ENCODE results near the gene APCDD1.

Gene APCDD1

GRCh38 chr18:10482363-10482984, 28.0 kb downstream of the APCDD1 start:
- Histone ChIP-seq H3K36me3 (replicated peaks; ENCODE audit: insufficient read depth, low read length) (no peaks in the 10 kb centered on the region), H3K27me3 (replicated peaks; ENCODE audit: insufficient read depth, low read length) (no peaks in the 10 kb centered on the region), H3K79me2 (ENCODE audit: low read length) (no peaks in the 10 kb centered on the region), H4K20me1 (ENCODE audit: insufficient read depth, low read length) (no peaks in the 10 kb centered on the region), H3K9me3 (replicated peaks; ENCODE audit: insufficient read depth, low read length) (no peaks in the 10 kb centered on the region), H3K9me2 (replicated peaks; ENCODE audit: insufficient read depth, low read length) (no peaks in the 10 kb centered on the region), H3K27ac (ENCODE audit: low read length) (no peak overlapping the region), H2AFZ (ENCODE audit: low read length) (no peak overlapping the region), H3F3A (ENCODE audit: insufficient read depth, low read length) (no peaks in the 10 kb centered on the region), H3K9ac (ENCODE audit: low read length) (no peak overlapping the region), H3K4me1 (ENCODE audit: low read length) (no peaks in the 10 kb centered on the region), H3K4me3 (ENCODE audit: low read length) (no peak overlapping the region), H3K4me2 (ENCODE audit: low read depth, low read length) (no peak overlapping the region)
- no peak for DNase-seq
- no peak for TF ChIP-seq EZH2phosphoT487 (IDR thresholded peaks at IDR 0.05; ENCODE audit: low read length)
- no peak for TF ChIP-seq EZH2 (optimal IDR thresholded peaks at IDR 0.05; ENCODE audit: low read depth, low read length)
- TF ChIP-seq CTCF (IDR thresholded peaks at IDR 0.05; ENCODE audit: low read length), result no peak

- Histone ChIP-seq H2AFZ (ENCODE audit: low read length) (no peak overlapping the region), H3K27me3 (replicated peaks; ENCODE audit: insufficient read depth, low read length) (no peaks in the 10 kb centered on the region), H3K27ac (ENCODE audit: low read length) (no peak overlapping the region), H3K9ac (ENCODE audit: low read length) (no peak overlapping the region), H3K9me2 (replicated peaks; ENCODE audit: insufficient read depth, low read length) (no peaks in the 10 kb centered on the region), H3K4me1 (ENCODE audit: low read length) (no peaks in the 10 kb centered on the region), H4K20me1 (ENCODE audit: insufficient read depth, low read length) (no peaks in the 10 kb centered on the region), H3K9me3 (replicated peaks; ENCODE audit: insufficient read depth, low read length) (no peaks in the 10 kb centered on the region), H3K4me2 (ENCODE audit: low read depth, low read length) (no peak overlapping the region), H3F3A (ENCODE audit: insufficient read depth, low read length) (no peaks in the 10 kb centered on the region), H3K4me3 (ENCODE audit: low read length) (no peak overlapping the region), H3K79me2 (ENCODE audit: low read length) (no peaks in the 10 kb centered on the region), H3K36me3 (replicated peaks; ENCODE audit: insufficient read depth, low read length) (no peaks in the 10 kb centered on the region)
- TF ChIP-seq CTCF (IDR thresholded peaks at IDR 0.05; ENCODE audit: low read length) (no peak), EZH2 (optimal IDR thresholded peaks at IDR 0.05; ENCODE audit: low read depth, low read length) (no peak), EZH2phosphoT487 (IDR thresholded peaks at IDR 0.05; ENCODE audit: low read length) (no peak)
- no peak for DNase-seq
Measured at GRCh38 chr18:10482985-10483949, 28.8 kb downstream of the APCDD1 start.

GRCh38 chr18:10485475-10485874, 31.0 kb downstream of the APCDD1 start:
- no peaks in the 10 kb centered on the region for H4K20me1 ChIP-seq (ENCODE audit: insufficient read depth, low read length)
- H3K27me3 ChIP-seq (replicated peaks; ENCODE audit: insufficient read depth, low read length), result no peaks in the 10 kb centered on the region
- H3K79me2 ChIP-seq (ENCODE audit: low read length), result no peaks in the 10 kb centered on the region
- H3K9ac ChIP-seq (ENCODE audit: low read length), result no peak overlapping the region
- TF ChIP-seq EZH2 (optimal IDR thresholded peaks at IDR 0.05; ENCODE audit: low read depth, low read length) (no peak), CTCF (IDR thresholded peaks at IDR 0.05; ENCODE audit: low read length) (no peak), EZH2phosphoT487 (IDR thresholded peaks at IDR 0.05; ENCODE audit: low read length) (no peak)
- no peaks in the 10 kb centered on the region for H3K9me2 ChIP-seq (replicated peaks; ENCODE audit: insufficient read depth, low read length)
- H3K4me1 ChIP-seq (ENCODE audit: low read length), result peaks cover 2% of the 10 kb centered on the region; the same call in 1 of the 2 replicates
- H3K27ac ChIP-seq (ENCODE audit: low read length), result no peak overlapping the region
- no peak overlapping the region for H3K4me2 ChIP-seq (ENCODE audit: low read depth, low read length)
- no peaks in the 10 kb centered on the region for H3K9me3 ChIP-seq (replicated peaks; ENCODE audit: insufficient read depth, low read length)
- no peaks in the 10 kb centered on the region for H3F3A ChIP-seq (ENCODE audit: insufficient read depth, low read length)
- H3K4me3 ChIP-seq (ENCODE audit: low read length), result no peak overlapping the region
- no peaks in the 10 kb centered on the region for H3K36me3 ChIP-seq (replicated peaks; ENCODE audit: insufficient read depth, low read length)
- no peak for DNase-seq
- H2AFZ ChIP-seq (ENCODE audit: low read length), result no peak overlapping the region
